HTERT RPE-1 (cell line): ENCODE data around the gene REXO5.
"Not testable (repeated sequence)": the region's sequence is repeated elsewhere in the genome, so short reads cannot be mapped to it uniquely, and the experiment has no call there.

Experiments used
- in situ Hi-C: fragments of 300-500 bp; cut with MboI; formaldehyde crosslinking; loops from 4 replicates; pipeline ENCODE4 v1.14.3; 2020; ENCODE audit warnings: low sequenced_read_pairs

Gene REXO5

DNA sequence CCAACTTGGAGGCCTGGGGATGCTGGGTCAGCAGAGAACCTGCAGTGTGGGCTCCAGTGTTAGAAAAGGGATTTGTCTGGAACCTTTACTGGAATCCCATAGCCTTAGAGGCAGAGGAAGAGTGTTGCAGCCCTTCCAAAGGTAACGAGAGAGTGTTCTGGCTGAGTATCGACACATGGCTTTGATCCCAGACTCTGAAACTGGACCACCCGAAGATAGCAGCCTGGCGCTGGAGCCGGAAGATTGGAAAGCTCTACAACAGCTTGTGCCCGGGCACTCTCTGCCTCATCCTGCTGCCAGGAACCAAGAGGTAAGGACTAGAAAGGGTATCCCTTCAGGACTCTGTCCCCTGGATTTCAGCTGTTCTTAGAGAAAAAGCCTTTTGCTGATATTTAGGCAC is 39.7 kb downstream of the REXO5 start:
- in situ Hi-C loops: no loop called here

- in situ Hi-C loops: no loop called here
These were observed 40.2 kb downstream of the REXO5 start for GRCh38 chr16:20846551-20846950.

DNA sequence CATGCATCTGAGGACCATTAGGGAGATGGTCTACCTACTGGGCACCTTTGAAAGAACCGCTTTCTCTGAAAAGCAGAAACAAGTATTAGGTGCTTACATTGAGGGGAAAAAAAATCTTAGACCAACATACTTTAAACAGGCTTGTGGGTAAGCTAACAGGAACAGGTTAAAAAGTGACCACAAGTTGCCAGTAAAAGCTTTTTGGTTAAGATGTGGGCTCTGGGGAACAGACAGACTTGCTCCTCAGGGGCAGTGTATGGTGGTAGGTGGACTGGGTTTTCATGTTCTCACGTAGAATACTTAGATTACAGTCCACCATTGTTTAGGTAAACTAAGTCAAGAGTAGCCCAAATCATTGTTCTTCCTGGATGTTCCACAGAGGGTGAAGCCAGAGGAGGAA is 41.2 kb downstream of the REXO5 start:
- in situ Hi-C loops: no loop called here

DNA sequence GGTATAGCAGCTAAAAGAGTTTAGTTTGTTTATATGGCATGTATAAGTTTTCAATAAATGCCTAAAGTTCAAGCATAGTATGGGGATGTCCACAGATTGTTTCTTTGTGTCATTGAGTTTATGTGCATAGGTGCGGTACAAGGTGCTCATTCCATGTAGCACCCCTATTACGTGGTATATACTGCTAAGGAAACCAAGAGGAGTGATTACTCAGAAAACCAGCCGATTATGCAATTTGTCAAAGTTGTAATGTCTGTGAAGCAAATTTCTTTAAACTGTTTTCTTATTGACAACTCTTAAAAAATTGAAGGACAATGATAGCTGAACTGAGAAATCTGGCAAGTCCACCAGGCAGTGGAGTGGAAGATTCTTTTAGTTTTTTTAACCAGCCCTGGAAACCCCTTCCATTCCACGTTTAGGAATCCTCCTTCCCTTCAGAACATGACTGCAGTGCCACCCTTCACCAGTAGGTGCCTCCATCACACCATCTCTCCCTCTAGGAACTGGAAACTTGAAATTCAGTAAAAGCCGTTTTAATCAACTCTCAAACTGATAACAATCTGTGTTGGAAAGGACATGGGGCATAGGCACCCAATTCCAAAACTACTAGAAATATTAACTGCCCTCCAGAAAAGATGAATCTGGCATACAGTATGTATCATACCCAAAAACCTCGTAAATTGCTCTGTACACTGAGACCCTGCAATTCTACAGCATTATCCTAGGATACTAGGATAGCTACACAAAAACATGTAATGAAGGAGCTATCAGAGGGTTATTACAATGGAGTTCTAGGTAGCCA is 43.5 kb downstream of the REXO5 start:
- in situ Hi-C loops: no loop called here

GRCh38 chr16:20850981-20851380 is 44.7 kb downstream of the REXO5 start:
- in situ Hi-C loops: no loop called here

GRCh38 chr16:20851601-20852000 is 45.3 kb downstream of the REXO5 start:
- in situ Hi-C loops: no loop called here

- in situ Hi-C loops: no loop called here
These were observed 46.8 kb downstream of the REXO5 start for GRCh38 chr16:20853143-20853542.

DNA sequence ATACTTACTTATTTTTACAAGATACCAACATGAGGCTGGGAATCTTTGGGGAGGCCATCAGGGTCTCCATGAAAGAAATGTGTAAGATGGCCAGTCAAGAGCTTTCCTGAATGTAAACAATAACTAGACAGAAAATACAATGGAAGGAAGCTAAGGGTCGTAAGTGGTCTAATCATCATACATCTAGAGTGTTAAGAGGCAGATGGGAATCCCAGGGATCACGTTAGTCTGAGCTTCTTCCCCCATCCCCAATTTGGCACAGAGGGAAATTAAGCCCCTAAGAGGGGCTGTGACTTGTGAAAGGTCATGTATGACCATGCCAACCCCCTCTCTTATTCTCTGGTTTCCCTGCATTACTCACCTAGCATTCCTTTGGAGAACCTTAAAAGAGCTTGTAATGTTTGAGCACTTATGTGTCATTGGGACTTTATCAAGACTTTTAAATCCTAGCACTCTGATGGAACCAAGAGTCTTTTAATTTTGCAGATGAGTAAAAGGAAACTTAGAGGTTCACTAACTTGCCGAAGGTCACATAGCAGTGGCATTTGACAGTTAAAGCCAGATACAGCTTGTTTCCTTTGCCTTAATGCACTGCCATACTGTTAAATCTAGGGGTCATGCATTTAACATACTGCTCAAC is 47.8 kb downstream of the REXO5 start:
- in situ Hi-C loops: no loop called here

DNA sequence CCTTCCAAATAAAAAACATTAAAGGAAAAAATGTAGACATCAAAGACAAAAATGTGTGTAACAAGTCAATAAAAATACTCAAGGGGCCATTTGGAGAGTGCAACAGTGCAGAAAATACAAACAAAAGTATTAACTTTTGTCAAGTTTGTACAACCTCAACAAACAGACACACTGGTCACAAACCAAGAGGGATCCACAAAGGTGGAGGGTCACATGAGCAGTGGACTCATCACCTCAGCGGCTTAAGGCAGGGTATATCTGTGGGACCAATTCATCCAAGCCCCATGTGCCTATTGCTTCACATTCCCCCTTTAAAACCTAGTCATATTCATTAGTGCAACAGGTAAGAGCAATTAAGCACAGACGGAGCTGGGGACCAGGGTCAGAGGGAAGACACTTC is 48.6 kb downstream of the REXO5 start:
- in situ Hi-C loops: no loop called here

DNA sequence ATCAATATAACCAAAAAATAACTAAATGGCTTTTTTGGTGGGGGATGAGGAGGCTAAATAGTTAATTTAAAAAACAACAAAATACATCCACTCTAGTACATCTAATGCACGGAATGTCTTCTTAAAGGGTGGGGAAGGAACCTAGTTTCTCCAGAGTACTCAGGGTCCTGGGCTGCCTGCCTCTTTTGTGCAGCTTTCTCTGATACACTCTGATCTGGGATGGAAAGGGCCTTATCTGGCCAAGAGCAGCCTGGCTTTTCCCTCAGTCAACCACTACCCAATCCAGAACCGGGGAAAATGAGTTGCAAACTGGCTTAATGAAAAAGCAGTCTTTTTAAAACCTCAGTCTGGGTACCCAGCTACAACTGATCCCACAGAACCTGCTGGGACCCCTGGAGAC is 51.0 kb downstream of the REXO5 start:
- in situ Hi-C loops: no loop called here

DNA sequence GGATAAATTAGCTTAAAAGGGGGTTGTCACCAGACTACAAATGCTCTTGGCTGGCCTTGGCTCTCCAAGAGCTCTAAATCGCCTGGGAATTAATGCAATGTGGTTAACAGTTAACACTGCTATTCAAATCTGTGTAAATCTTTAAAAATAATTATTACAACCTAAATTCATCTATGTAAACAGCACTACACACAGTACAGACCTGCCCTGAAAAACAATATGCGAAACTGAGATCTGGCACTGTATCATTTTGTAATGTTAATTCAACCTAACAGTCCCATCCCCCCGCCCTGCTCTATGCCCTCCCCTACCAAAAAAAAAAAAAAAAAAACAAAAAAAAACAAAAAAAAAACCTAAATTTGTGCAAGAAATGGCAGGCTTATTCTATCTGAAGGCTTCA is 52.9 kb downstream of the REXO5 start:
- in situ Hi-C loops: no loop called here

GRCh38 chr16:20859699-20860098 is 53.4 kb downstream of the REXO5 start:
- in situ Hi-C loops: no loop called here

DNA sequence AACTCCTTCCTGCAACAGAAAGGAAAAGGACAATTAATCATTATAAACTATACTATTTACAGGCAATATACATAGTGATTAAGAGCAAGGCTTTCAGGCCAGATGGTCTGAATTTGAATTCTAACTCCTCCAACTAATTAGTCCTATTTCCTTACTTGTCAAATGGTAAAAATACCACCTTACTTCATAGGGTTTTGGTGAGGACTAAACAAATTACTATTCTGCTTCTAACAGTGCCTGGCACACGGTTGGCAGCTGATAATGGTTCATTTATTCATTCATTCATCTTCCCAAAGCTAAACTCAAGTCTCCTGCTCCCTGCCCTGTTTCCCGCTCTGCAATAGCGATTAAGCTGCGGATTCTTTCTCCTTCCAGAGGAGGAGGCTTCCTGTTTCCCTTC is 54.0 kb downstream of the REXO5 start:
- in situ Hi-C loops: no loop called here

- in situ Hi-C loops: not testable (repeated sequence)
These were observed 54.7 kb downstream of the REXO5 start for GRCh38 chr16:20860995-20861394.

- in situ Hi-C loops: no loop called here
These were observed 56.0 kb downstream of the REXO5 start for GRCh38 chr16:20862162-20862960.

GRCh38 chr16:20864376-20864775 is 58.0 kb downstream of the REXO5 start:
- in situ Hi-C loops: not testable (repeated sequence)

DNA sequence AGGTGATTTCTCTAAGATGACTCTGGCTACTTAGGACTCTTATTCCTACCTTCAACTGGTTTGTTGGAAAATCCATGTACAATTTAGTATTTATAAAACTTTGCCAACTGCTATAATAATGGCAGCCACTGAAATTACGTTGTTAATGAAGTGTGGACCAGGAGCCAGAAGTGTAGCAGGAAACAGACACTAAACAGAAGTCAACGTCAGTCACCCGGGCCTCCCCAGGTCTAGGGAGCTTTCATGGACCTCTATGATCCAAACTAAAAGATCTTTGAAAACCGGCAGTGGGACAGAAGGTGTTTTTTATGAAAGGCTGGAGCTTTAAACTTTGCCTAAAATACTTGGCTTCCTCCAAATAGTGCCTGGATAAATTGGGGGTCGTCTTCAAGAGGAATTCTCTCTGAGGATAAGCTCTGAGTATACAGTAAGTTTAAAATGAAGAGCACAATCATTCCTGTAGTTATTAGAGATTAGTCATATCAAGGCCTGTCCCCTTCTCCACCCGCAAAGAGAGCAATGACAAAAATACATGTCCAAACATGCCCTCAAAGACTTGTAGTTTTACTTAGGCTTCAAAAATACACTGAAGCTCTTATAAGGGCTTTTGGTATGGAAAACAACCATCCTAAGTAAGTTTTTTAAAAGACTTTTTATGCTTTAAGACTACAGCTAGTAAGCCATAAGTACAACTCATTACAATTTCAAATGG is 59.2 kb downstream of the REXO5 start:
- in situ Hi-C loops: no loop called here

GRCh38 chr16:20866145-20866772 is 59.9 kb downstream of the REXO5 start:
- in situ Hi-C loops: no loop called here

GRCh38 chr16:20866801-20867200 is 60.5 kb downstream of the REXO5 start:
- in situ Hi-C loops: no loop called here

- in situ Hi-C loops: no loop called here
These were observed 61.3 kb downstream of the REXO5 start for GRCh38 chr16:20867585-20867984.

DNA sequence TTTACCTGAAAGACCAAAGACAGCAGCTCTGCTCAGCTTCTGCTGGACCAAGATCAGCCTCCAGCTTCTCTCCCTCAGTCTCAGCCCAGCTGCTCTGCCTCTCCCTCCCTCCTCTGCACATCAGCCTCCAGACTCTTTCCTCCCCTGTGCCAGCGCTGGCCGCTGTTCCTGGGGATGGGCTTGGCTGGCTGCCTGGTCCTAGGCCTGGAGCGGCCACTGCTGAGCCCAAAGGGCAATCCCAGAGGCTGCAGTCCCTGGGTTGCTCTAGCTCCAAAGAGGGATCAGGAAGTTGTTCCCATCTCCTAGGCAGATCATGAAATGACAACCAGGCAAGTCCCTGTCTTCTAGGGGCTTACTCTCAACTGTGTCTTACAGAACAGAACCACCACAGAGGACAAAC is 62.6 kb downstream of the REXO5 start:
- in situ Hi-C loops: no loop called here
